ENCODE data around the gene ORC5. TPM values are rescaled to one million over a fixed set of nuclear protein-coding genes. Genes with fewer than 3 reads are reported as not detected.

ORC5 gene
- total and polyA plus RNA-seq, 10 of the 15 experiments (the other 5 are each of a cell fraction or from before 2014, with no cell fraction given): 14.8 to 58.6 (median 30.3) TPM

GRCh38 chr7:104123786-104124185 is 84.0 kb downstream of the ORC5 start (continued):
- TF ChIP-seq, protein P1, sequence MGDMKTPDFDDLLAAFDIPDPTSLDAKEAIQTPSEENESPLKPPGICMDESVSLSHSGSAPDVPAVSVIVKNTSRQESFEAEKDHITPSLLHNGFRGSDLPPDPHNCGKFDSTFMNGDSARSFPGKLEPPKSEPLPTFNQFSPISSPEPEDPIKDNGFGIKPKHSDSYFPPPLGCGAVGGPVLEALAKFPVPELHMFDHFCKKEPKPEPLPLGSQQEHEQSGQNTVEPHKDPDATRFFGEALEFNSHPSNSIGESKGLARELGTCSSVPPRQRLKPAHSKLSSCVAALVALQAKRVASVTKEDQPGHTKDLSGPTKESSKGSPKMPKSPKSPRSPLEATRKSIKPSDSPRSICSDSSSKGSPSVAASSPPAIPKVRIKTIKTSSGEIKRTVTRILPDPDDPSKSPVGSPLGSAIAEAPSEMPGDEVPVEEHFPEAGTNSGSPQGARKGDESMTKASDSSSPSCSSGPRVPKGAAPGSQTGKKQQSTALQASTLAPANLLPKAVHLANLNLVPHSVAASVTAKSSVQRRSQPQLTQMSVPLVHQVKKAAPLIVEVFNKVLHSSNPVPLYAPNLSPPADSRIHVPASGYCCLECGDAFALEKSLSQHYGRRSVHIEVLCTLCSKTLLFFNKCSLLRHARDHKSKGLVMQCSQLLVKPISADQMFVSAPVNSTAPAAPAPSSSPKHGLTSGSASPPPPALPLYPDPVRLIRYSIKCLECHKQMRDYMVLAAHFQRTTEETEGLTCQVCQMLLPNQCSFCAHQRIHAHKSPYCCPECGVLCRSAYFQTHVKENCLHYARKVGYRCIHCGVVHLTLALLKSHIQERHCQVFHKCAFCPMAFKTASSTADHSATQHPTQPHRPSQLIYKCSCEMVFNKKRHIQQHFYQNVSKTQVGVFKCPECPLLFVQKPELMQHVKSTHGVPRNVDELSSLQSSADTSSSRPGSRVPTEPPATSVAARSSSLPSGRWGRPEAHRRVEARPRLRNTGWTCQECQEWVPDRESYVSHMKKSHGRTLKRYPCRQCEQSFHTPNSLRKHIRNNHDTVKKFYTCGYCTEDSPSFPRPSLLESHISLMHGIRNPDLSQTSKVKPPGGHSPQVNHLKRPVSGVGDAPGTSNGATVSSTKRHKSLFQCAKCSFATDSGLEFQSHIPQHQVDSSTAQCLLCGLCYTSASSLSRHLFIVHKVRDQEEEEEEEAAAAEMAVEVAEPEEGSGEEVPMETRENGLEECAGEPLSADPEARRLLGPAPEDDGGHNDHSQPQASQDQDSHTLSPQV (IDR thresholded peaks at IDR 0.05): no peak
- TF ChIP-seq BCLAF1 (IDR thresholded peaks at IDR 0.05): no peak

- ATAC-seq (no peak), DNase-seq (ENCODE audit: low read depth, low spot score) (no peak), FAIRE-seq (no peak)
- RAD21 ChIA-PET (ENCODE audit: unreplicated experiment): no interaction called here
- Histone ChIP-seq H3K9ac (ENCODE audit: control insufficient read depth, insufficient read depth, low read length) (no peak overlapping the region), H3K4me1 (ENCODE audit: control insufficient read depth, insufficient read depth, low read length) (no peaks in the 10 kb centered on the region), H3K27ac (ENCODE audit: control insufficient read depth, insufficient read depth) (no peak overlapping the region), H3K4me2 (ENCODE audit: control insufficient read depth, insufficient read depth) (no peak overlapping the region), H3K4me3 (no peak overlapping the region), H3K27me3 (replicated peaks in 1 of 2; ENCODE audit: control insufficient read depth in 2 of 2, insufficient read depth in 2 of 2, low read length in 1 of 2) (no peaks in the 10 kb centered on the region), H4K20me1 (ENCODE audit: control insufficient read depth, insufficient read depth) (no peaks in the 10 kb centered on the region), H3K9me3 (replicated peaks; ENCODE audit: control insufficient read depth, insufficient read depth, low read length) (no peaks in the 10 kb centered on the region), H2AFZ (ENCODE audit: control insufficient read depth, low read depth, low read length) (no peak overlapping the region), H3K36me3 (ENCODE audit: control insufficient read depth in 2 of 2, insufficient read depth in 2 of 2, low read length in 1 of 2) (no peaks in the 10 kb centered on the region), H3K79me2 (ENCODE audit: control insufficient read depth, insufficient read depth, low read length) (no peaks in the 10 kb centered on the region)
- intact Hi-C loops (cut with micrococcal nuclease; ENCODE audit: unreplicated experiment): no loop called here
- CTCF ChIA-PET: no interaction called here
- 89% methylated on average over 2 of the region's 2 CpGs for WGBS (ENCODE audit: insufficient coverage, insufficient replicate concordance, low lambda C conversion rate, missing lambda C conversion rate)
- SMC1A ChIA-PET (ENCODE audit: uncharacterized antibody, unreplicated experiment): no interaction called here
- no TSS peak for BruUV-seq (replicated peaks)
- POLR2A ChIA-PET: no interaction called here
- in situ Hi-C loops (cut with MboI): no loop called here
- no peak for TF ChIP-seq SKIL (IDR thresholded peaks at IDR 0.05; ENCODE audit: low read depth, poor library complexity, severe bottlenecking)
- no peak for TF ChIP-seq SMAD1 (IDR thresholded peaks at IDR 0.05; ENCODE audit: low read depth, partially characterized antibody)
- TF ChIP-seq PBX3 (IDR thresholded peaks at IDR 0.05; ENCODE audit: insufficient replicate concordance, low read depth, low read length): no peak
- TF ChIP-seq NBN (IDR thresholded peaks at IDR 0.05): no peak
- no peak for TF ChIP-seq EED (IDR thresholded peaks at IDR 0.05; ENCODE audit: low read depth)
- TF ChIP-seq, protein P2, sequence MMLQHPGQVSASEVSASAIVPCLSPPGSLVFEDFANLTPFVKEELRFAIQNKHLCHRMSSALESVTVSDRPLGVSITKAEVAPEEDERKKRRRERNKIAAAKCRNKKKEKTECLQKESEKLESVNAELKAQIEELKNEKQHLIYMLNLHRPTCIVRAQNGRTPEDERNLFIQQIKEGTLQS (IDR thresholded peaks at IDR 0.05; ENCODE audit: borderline replicate concordance, extremely low read depth, low read depth, low read length): no peak
- TF ChIP-seq, protein P3, sequence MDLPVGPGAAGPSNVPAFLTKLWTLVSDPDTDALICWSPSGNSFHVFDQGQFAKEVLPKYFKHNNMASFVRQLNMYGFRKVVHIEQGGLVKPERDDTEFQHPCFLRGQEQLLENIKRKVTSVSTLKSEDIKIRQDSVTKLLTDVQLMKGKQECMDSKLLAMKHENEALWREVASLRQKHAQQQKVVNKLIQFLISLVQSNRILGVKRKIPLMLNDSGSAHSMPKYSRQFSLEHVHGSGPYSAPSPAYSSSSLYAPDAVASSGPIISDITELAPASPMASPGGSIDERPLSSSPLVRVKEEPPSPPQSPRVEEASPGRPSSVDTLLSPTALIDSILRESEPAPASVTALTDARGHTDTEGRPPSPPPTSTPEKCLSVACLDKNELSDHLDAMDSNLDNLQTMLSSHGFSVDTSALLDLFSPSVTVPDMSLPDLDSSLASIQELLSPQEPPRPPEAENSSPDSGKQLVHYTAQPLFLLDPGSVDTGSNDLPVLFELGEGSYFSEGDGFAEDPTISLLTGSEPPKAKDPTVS (IDR thresholded peaks at IDR 0.05; ENCODE audit: low read depth, low read length): no peak
- no peak for TF ChIP-seq SMAD5 (IDR thresholded peaks at IDR 0.05; ENCODE audit: low read depth)
Observed at GRCh38 chr7:104113788-104114187, 94.0 kb downstream of the ORC5 start.
